HG03196 (cell line): Measurements from ENCODE around the gene SLMAP.
A peak's percentile ranks its signal among the peaks of the same experiment; 100 is the strongest.

Experiments
- ATAC-seq: cut with Tn5 transposase; IDR thresholded peaks from one replicate; pipeline ENCODE4 v1.9.1; 2021; ENCODE audit not compliant: unreplicated experiment

The SLMAP gene

GRCh38 chr3:57755741-57756527 is at the start of gene SLMAP:
Gene SLMAP (plus strand): TSS chr3:57756309. CDS start chr3:57757652, 1,343 bp downstream.
- ATAC-seq = peak; percentile 94

- ATAC-seq = no peak
These were observed 49.6 kb upstream of the SLMAP start for GRCh38 chr3:57706462-57706861.

GRCh38 chr3:57709031-57709430 is 47.1 kb upstream of the SLMAP start:
- no peak for ATAC-seq

- no peak for ATAC-seq
These were observed 46.5 kb upstream of the SLMAP start for GRCh38 chr3:57709559-57709958.

DNA sequence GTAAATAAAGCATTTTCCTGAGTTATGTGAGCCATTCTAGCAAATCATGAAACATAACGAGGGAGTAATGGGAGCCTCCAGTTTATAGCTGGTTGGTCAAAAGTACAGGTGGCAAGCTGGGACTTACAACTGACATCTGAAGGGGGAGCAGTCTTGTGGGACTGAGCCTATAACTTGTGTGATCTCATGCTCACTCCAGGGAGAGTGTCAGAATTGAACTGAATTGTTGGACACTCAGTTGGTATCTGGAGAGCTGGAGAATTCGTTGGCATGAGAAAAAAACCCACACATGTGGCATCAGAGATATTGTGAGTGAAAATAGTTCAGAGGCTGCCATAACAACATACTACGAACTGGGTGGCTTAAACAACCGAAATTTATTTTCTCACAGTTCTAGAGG is 40.4 kb upstream of the SLMAP start:
- ATAC-seq = no peak

DNA sequence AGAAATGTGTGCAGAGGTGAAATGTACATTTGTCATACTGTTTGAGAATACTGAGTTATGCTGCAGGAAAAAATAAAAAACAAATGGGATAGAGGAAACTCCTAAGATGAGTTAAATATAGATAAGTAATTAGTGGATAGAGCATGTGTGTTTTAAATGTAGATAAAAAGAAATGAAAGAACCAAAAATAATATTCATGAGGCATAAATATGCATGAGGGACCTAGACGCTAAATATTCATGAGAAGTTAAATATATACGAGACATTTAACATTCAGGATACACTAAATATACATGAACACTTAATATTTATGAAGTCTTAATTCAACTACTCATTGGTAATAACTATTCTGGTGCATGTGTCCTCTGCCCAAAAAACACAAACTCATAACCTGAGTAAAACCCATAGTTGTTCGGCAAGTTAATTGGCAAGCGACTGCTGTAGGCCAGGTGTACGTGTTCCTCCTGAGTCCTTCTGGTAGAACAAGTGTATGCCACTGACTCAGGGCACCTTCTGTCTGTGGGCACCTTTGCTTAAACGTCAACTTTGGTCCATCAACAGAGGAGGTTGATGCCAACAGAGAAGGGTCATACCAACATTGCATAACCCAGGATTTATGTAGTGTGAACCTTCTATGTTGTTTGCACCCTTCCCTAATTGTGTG is 38.8 kb upstream of the SLMAP start:
- ATAC-seq = no peak

DNA sequence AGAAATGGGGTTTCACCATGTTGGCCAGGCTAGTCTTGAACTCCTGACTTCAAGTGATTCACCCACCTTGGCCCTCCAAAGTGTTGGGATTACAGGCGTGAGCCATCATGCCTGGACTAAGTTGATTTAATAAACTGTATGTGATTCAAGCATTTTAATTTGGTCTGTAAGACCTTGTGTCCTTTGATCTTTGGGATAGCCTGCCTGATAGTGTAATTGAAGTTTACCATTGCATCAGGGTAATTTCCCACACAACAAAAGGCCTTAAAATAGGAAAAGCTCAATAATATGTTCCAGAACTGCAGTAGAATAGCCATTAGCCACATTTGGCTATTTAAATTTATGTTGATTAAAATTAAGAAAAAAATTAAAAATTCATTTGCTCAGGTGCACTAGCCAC is 38.0 kb upstream of the SLMAP start:
- ATAC-seq = no peak

DNA sequence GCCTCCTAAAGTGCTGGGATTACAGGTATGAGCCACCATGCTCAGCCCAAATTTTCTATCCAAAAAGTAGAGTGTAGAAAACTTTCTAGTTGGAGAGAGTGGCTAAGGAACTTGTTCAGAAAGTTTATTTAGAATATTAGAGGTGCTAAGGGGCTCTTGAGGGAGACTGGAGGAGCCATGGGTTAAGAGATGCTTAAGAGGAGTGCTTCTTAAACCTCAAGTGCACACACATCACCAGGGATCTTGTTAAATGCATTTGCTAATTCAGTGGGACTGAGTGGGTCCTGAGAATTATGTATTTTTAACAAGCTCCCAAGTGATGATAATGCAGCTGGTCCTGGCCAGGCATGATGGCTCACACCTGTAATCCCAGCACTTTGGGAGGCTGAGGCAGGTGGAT is 29.7 kb upstream of the SLMAP start:
- ATAC-seq = no peak

- ATAC-seq = no peak
These were observed 29.0 kb upstream of the SLMAP start for GRCh38 chr3:57727106-57727505.

- ATAC-seq = no peak
These were observed 26.6 kb upstream of the SLMAP start for GRCh38 chr3:57729334-57730045.

DNA sequence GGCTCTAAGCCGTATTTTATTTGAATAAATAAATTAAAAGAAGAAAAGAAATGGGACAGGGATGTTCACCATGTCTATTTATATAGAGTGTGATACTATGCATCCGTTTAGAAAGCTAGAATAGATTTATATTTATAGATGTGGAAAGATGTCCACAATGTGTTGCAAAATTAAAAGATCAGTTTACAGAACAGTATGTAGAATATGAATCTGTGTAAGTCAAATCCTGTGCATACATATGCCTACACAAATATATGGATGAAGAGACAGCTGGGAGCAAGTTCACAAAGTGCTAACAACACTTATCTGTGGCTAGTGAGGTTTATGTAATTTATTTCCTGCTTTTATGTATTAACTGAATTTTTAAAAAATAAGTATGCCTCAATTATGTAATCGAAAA is 25.4 kb upstream of the SLMAP start:
- ATAC-seq = no peak

DNA sequence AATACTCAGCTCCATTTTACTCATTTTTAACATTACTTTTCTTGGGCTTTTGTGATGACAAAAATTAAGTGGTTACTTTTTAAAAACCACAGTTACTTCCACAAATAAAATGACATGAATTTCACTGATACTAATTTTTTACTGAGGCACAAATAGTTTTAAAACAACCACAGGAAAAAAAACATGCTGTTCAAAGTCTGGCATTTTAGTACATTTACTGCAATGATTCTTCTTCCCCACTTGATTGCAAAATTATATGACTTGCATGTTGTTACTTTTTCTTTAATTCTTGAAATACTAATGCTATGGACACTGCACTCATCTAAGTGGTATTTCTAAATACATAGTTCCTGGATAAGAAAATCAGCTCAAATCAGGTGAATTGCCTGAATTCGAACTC is 24.8 kb upstream of the SLMAP start:
- no peak for ATAC-seq

- no peak for ATAC-seq
These were observed 22.3 kb upstream of the SLMAP start for GRCh38 chr3:57733790-57734189.

DNA sequence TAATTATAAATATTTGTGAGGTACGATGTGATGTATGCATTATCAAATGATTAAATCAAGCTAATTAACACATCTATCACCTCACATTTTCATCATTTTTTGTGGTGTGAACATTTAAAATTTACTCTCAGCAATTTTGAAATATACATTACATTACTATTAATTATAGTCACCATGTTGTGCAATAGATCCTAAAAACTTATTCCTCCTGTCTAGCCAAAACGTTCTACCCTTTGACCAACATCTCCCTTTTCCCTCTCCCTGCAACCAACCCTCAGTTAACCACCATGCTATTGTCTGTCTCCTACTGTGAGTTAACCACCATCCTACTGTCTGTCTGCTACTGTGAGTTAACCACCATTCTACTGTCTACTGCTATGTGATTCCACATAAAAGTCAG is 20.7 kb upstream of the SLMAP start:
- ATAC-seq = no peak

DNA sequence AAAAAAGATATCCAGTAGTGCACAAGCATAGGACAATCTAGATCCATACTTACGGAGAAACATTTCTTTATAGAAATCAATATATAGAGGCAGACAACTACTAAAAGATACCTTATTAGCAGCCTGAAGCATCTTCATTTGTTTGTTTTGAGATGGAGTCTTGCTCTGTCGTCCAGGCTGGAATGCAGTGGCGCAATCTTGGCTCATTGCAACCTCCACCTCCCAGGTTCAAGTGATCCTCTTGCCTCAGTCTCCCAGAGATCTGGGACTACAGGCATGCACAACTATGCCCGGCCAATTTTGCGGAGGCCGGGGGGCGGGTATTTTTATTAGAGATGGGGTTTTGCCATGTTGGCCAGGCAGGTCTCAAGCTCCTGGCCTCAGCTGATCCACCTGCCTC is 18.3 kb upstream of the SLMAP start:
- ATAC-seq = no peak

GRCh38 chr3:57738391-57738790 is 17.7 kb upstream of the SLMAP start:
- no peak for ATAC-seq

GRCh38 chr3:57740027-57740426 is 16.1 kb upstream of the SLMAP start:
- ATAC-seq = no peak

GRCh38 chr3:57743496-57743895 is 12.6 kb upstream of the SLMAP start:
- ATAC-seq = no peak

DNA sequence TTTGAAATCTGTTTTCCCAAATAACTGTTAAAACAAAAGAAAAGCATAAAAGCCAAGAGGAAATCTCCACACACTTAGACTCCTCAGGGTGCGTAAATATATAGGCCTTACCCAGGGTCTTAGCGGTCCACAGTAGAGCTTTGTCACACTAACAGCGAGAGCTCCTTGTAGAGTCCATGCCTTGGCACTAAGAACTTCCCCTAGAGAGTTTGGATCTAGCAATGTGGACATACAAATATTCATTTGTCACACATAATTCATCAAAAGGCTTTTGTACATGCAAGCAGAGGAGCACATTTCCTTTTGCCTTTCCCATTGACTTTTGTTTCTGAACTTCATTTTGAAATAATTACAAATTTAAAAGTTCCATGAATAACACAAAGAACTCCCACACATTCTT is 11.0 kb upstream of the SLMAP start:
- ATAC-seq = no peak

GRCh38 chr3:57746156-57747010 is 9.7 kb upstream of the SLMAP start:
- no peak for ATAC-seq

- no peak for ATAC-seq
These were observed 6.6 kb upstream of the SLMAP start for GRCh38 chr3:57749542-57749941.
